Measurements from ENCODE around the gene COG2.

COG2 gene

GRCh38 chr1:230611878-230612235 lies 30.4 kb upstream of the COG2 start:
- H3K36me3 ChIP-seq (ENCODE audit: control insufficient read depth, insufficient read depth, low read length), result no peaks in the 10 kb centered on the region
- no peaks in the 10 kb centered on the region for H3K27me3 ChIP-seq (ENCODE audit: control insufficient read depth, insufficient read depth, low read length)
- H3K4me1 ChIP-seq (ENCODE audit: control insufficient read depth, insufficient read depth, low read length), result no peaks in the 10 kb centered on the region
- H3K4me3 ChIP-seq (ENCODE audit: low read length), result no peak overlapping the region
- H3K9ac ChIP-seq (ENCODE audit: low read length), result no peak overlapping the region
- H3K27ac ChIP-seq (ENCODE audit: low read depth, low read length), result no peak overlapping the region

GRCh38 chr1:230612651-230613050 lies 29.6 kb upstream of the COG2 start:
- no peak overlapping the region for H3K4me3 ChIP-seq (ENCODE audit: low read length)
- H3K27me3 ChIP-seq (ENCODE audit: control insufficient read depth, insufficient read depth, low read length), result no peaks in the 10 kb centered on the region
- H3K36me3 ChIP-seq (ENCODE audit: control insufficient read depth, insufficient read depth, low read length), result no peaks in the 10 kb centered on the region
- H3K4me1 ChIP-seq (ENCODE audit: control insufficient read depth, insufficient read depth, low read length), result no peaks in the 10 kb centered on the region
- H3K9ac ChIP-seq (ENCODE audit: low read length), result no peak overlapping the region
- H3K27ac ChIP-seq (ENCODE audit: low read depth, low read length), result no peak overlapping the region

- Histone ChIP-seq H3K9ac (ENCODE audit: low read length) (no peak overlapping the region), H3K27ac (ENCODE audit: low read depth, low read length) (no peak overlapping the region), H3K36me3 (ENCODE audit: control insufficient read depth, insufficient read depth, low read length) (no peaks in the 10 kb centered on the region), H3K4me1 (ENCODE audit: control insufficient read depth, insufficient read depth, low read length) (no peaks in the 10 kb centered on the region), H3K4me3 (ENCODE audit: low read length) (no peak overlapping the region), H3K27me3 (ENCODE audit: control insufficient read depth, insufficient read depth, low read length) (no peaks in the 10 kb centered on the region)
Measured at GRCh38 chr1:230614121-230614520, 28.2 kb upstream of the COG2 start.

GRCh38 chr1:230618537-230618936 lies 23.7 kb upstream of the COG2 start:
- Histone ChIP-seq H3K27me3 (ENCODE audit: control insufficient read depth, insufficient read depth, low read length) (no peaks in the 10 kb centered on the region), H3K27ac (ENCODE audit: low read depth, low read length) (no peak overlapping the region), H3K36me3 (ENCODE audit: control insufficient read depth, insufficient read depth, low read length) (no peaks in the 10 kb centered on the region)

GRCh38 chr1:230620649-230621323 lies 21.5 kb upstream of the COG2 start:
- no peaks in the 10 kb centered on the region for H3K27me3 ChIP-seq (ENCODE audit: control insufficient read depth, insufficient read depth, low read length)
- no peaks in the 10 kb centered on the region for H3K4me1 ChIP-seq (ENCODE audit: control insufficient read depth, insufficient read depth, low read length)
- H3K9ac ChIP-seq (ENCODE audit: low read length), result no peak overlapping the region
- H3K36me3 ChIP-seq (ENCODE audit: control insufficient read depth, insufficient read depth, low read length), result no peaks in the 10 kb centered on the region
- no peak overlapping the region for H3K27ac ChIP-seq (ENCODE audit: low read depth, low read length)
- no peak overlapping the region for H3K4me3 ChIP-seq (ENCODE audit: low read length)

More at GRCh38 chr1:230618537-230618936, 23.7 kb upstream of the COG2 start:
- H3K4me3 ChIP-seq (ENCODE audit: low read length), result no peak overlapping the region
- H3K9ac ChIP-seq (ENCODE audit: low read length), result no peak overlapping the region
- no peaks in the 10 kb centered on the region for H3K4me1 ChIP-seq (ENCODE audit: control insufficient read depth, insufficient read depth, low read length)

GRCh38 chr1:230621324-230622030 lies 20.8 kb upstream of the COG2 start:
- Histone ChIP-seq H3K4me3 (ENCODE audit: low read length) (no peak overlapping the region), H3K36me3 (ENCODE audit: control insufficient read depth, insufficient read depth, low read length) (no peaks in the 10 kb centered on the region), H3K27me3 (ENCODE audit: control insufficient read depth, insufficient read depth, low read length) (no peaks in the 10 kb centered on the region), H3K27ac (ENCODE audit: low read depth, low read length) (no peak overlapping the region), H3K9ac (ENCODE audit: low read length) (no peak overlapping the region), H3K4me1 (ENCODE audit: control insufficient read depth, insufficient read depth, low read length) (no peaks in the 10 kb centered on the region)

GRCh38 chr1:230622151-230622550 lies 20.1 kb upstream of the COG2 start:
- H3K4me3 ChIP-seq (ENCODE audit: low read length), result no peak overlapping the region
- H3K36me3 ChIP-seq (ENCODE audit: control insufficient read depth, insufficient read depth, low read length), result no peaks in the 10 kb centered on the region
- no peaks in the 10 kb centered on the region for H3K4me1 ChIP-seq (ENCODE audit: control insufficient read depth, insufficient read depth, low read length)
- H3K27ac ChIP-seq (ENCODE audit: low read depth, low read length), result no peak overlapping the region
- H3K27me3 ChIP-seq (ENCODE audit: control insufficient read depth, insufficient read depth, low read length), result no peaks in the 10 kb centered on the region
- H3K9ac ChIP-seq (ENCODE audit: low read length), result no peak overlapping the region

- H3K27ac ChIP-seq (ENCODE audit: low read depth, low read length), result no peak overlapping the region
- no peaks in the 10 kb centered on the region for H3K36me3 ChIP-seq (ENCODE audit: control insufficient read depth, insufficient read depth, low read length)
- no peak overlapping the region for H3K9ac ChIP-seq (ENCODE audit: low read length)
- H3K4me1 ChIP-seq (ENCODE audit: control insufficient read depth, insufficient read depth, low read length), result no peaks in the 10 kb centered on the region
- no peaks in the 10 kb centered on the region for H3K27me3 ChIP-seq (ENCODE audit: control insufficient read depth, insufficient read depth, low read length)
- no peak overlapping the region for H3K4me3 ChIP-seq (ENCODE audit: low read length)
Measured at GRCh38 chr1:230624097-230624713, 18.1 kb upstream of the COG2 start.

- Histone ChIP-seq H3K36me3 (ENCODE audit: control insufficient read depth, insufficient read depth, low read length) (no peaks in the 10 kb centered on the region), H3K27ac (ENCODE audit: low read depth, low read length) (no peak overlapping the region), H3K4me1 (ENCODE audit: control insufficient read depth, insufficient read depth, low read length) (no peaks in the 10 kb centered on the region), H3K9ac (ENCODE audit: low read length) (no peak overlapping the region), H3K27me3 (ENCODE audit: control insufficient read depth, insufficient read depth, low read length) (no peaks in the 10 kb centered on the region), H3K4me3 (ENCODE audit: low read length) (no peak overlapping the region)
Measured at GRCh38 chr1:230626232-230626631, 16.0 kb upstream of the COG2 start.

- Histone ChIP-seq H3K4me3 (ENCODE audit: low read length) (no peak overlapping the region), H3K27ac (ENCODE audit: low read depth, low read length) (no peak overlapping the region), H3K4me1 (ENCODE audit: control insufficient read depth, insufficient read depth, low read length) (no peaks in the 10 kb centered on the region), H3K36me3 (ENCODE audit: control insufficient read depth, insufficient read depth, low read length) (no peaks in the 10 kb centered on the region), H3K9ac (ENCODE audit: low read length) (no peak overlapping the region), H3K27me3 (ENCODE audit: control insufficient read depth, insufficient read depth, low read length) (no peaks in the 10 kb centered on the region)
Measured at GRCh38 chr1:230627767-230628166, 14.5 kb upstream of the COG2 start.

- Histone ChIP-seq H3K4me3 (ENCODE audit: low read length) (no peak overlapping the region), H3K27me3 (ENCODE audit: control insufficient read depth, insufficient read depth, low read length) (no peaks in the 10 kb centered on the region), H3K9ac (ENCODE audit: low read length) (no peak overlapping the region), H3K27ac (ENCODE audit: low read depth, low read length) (no peak overlapping the region), H3K4me1 (ENCODE audit: control insufficient read depth, insufficient read depth, low read length) (no peaks in the 10 kb centered on the region), H3K36me3 (ENCODE audit: control insufficient read depth, insufficient read depth, low read length) (no peaks in the 10 kb centered on the region)
Measured at GRCh38 chr1:230629511-230629910, 12.8 kb upstream of the COG2 start.

- no peak overlapping the region for H3K9ac ChIP-seq (ENCODE audit: low read length)
- no peak overlapping the region for H3K4me3 ChIP-seq (ENCODE audit: low read length)
- H3K27ac ChIP-seq (ENCODE audit: low read depth, low read length), result no peak overlapping the region
- no peaks in the 10 kb centered on the region for H3K27me3 ChIP-seq (ENCODE audit: control insufficient read depth, insufficient read depth, low read length)
- no peaks in the 10 kb centered on the region for H3K36me3 ChIP-seq (ENCODE audit: control insufficient read depth, insufficient read depth, low read length)
- no peaks in the 10 kb centered on the region for H3K4me1 ChIP-seq (ENCODE audit: control insufficient read depth, insufficient read depth, low read length)
Measured at GRCh38 chr1:230631477-230631876, 10.8 kb upstream of the COG2 start.
